ENCODE measurements around the gene RPL13A. TPM values are rescaled to one million over a fixed set of nuclear protein-coding genes. Genes with fewer than 3 reads are reported as not detected.
A peak's percentile ranks its signal among the peaks of the same experiment; 100 is the strongest.

Gene RPL13A
- total RNA-seq, 4 donors from 2014 or later = 1,269 to 3,399 (median 2,205) TPM

DNA sequence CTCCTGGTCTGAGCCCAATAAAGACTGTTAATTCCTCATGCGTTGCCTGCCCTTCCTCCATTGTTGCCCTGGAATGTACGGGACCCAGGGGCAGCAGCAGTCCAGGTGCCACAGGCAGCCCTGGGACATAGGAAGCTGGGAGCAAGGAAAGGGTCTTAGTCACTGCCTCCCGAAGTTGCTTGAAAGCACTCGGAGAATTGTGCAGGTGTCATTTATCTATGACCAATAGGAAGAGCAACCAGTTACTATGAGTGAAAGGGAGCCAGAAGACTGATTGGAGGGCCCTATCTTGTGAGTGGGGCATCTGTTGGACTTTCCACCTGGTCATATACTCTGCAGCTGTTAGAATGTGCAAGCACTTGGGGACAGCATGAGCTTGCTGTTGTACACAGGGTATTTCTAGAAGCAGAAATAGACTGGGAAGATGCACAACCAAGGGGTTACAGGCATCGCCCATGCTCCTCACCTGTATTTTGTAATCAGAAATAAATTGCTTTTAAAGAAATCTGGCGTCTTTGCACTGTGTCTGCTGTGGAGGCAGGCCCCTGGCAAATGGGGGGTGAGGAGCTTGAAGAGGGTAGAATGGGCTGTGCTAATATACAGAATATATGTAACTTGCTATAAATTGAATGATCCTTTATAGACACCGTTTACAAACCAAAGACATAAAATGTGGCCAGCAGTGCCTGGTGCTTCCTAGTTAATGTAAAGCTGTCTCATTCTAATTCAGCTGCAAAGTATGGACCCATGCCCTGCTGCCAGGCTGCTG, 4.6 kb downstream of the RPL13A start:
- no peak for TF ChIP-seq EP300 (IDR thresholded peaks at IDR 0.05)
- no peak for TF ChIP-seq POLR2AphosphoS5 (IDR thresholded peaks at IDR 0.05)
- no peak for TF ChIP-seq POLR2A (IDR thresholded peaks at IDR 0.05)
- TF ChIP-seq, protein P1, sequence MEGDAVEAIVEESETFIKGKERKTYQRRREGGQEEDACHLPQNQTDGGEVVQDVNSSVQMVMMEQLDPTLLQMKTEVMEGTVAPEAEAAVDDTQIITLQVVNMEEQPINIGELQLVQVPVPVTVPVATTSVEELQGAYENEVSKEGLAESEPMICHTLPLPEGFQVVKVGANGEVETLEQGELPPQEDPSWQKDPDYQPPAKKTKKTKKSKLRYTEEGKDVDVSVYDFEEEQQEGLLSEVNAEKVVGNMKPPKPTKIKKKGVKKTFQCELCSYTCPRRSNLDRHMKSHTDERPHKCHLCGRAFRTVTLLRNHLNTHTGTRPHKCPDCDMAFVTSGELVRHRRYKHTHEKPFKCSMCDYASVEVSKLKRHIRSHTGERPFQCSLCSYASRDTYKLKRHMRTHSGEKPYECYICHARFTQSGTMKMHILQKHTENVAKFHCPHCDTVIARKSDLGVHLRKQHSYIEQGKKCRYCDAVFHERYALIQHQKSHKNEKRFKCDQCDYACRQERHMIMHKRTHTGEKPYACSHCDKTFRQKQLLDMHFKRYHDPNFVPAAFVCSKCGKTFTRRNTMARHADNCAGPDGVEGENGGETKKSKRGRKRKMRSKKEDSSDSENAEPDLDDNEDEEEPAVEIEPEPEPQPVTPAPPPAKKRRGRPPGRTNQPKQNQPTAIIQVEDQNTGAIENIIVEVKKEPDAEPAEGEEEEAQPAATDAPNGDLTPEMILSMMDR (IDR thresholded peaks at IDR 0.05) = no peak
- no peak overlapping the region for H3K27ac ChIP-seq
- 24 to 63% methylated on average over 2 to 6 of the region's 7 CpGs for WGBS, 2 donors (ENCODE audit: low coverage in 1 of 2)
- peaks cover 7 to 44% (median 20%) of the 10 kb centered on the region in 3 donors for H3K4me1 ChIP-seq
- no peaks in the 10 kb centered on the region for H3K9me3 ChIP-seq
- no peak overlapping the region for H3K4me3 ChIP-seq
- no peaks in the 10 kb centered on the region for H3K27me3 ChIP-seq
- H3K36me3 ChIP-seq = peaks cover 7 to 50% of the 10 kb centered on the region in 2 donors
- no peak for ATAC-seq

DNA sequence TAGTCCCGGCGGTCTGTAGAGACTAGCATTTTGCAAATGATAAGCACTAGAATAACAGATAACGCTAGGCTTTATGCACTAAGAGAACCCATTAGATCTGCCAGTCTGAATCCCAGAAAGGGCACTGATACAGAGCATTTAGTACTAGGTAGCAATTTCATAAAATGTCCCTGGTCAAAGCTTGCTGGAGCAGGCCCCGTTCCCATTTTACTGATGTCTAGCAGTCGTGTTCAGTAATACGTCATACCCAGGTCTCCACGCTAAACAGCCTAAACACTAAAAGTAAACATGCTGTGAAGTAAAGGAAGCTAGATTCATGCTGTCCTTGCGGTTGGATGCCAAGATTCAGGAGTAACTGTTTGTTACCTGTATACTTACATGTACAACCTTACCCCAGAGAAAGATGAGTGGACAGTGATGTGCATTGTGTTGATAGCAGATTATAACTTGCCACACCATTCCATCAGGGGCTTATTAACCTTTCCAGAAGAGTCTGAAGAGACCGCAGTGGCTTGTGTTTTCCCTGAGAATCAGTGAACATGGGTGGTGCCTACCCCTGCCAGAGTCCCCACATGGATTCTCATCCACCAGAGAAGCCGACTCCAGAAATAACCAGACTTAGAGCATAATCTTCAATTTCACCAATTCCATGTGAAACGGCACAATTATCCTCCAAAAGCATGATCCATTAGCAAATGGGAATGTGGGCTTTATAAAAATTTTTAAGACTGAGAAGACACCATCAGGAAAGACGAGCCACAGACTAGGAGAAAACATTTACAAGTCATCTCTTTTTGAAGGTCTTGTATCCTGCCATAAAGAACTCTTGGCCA, 5.4 kb downstream of the RPL13A start:
- no peak overlapping the region for H3K4me3 ChIP-seq
- no peak for ATAC-seq
- WGBS, 2 donors (ENCODE audit: low coverage in 1 of 2) = 48 to 72% methylated on average over 7 to 11 of the region's 12 CpGs
- H3K36me3 ChIP-seq = peaks cover 7 to 58% of the 10 kb centered on the region in 2 donors
- peaks cover 14 to 51% (median 27%) of the 10 kb centered on the region in 3 donors for H3K4me1 ChIP-seq
- TF ChIP-seq, protein P1 (IDR thresholded peaks at IDR 0.05) = no peak
- TF ChIP-seq POLR2AphosphoS5 (IDR thresholded peaks at IDR 0.05) = no peak
- no peak for TF ChIP-seq POLR2A (IDR thresholded peaks at IDR 0.05)
- TF ChIP-seq EP300 (IDR thresholded peaks at IDR 0.05) = no peak
- peak overlapping the region in 1 of 4 donors; percentile 35 for H3K27ac ChIP-seq
- no peaks in the 10 kb centered on the region for H3K27me3 ChIP-seq
- H3K9me3 ChIP-seq = no peaks in the 10 kb centered on the region

GRCh38 chr19:49496574-49497008, 9.2 kb downstream of the RPL13A start:
- peaks cover 8 to 57% (median 26%) of the 10 kb centered on the region in 3 donors for H3K4me1 ChIP-seq
- WGBS, 2 donors (ENCODE audit: low coverage in 1 of 2) = 0 to 1% methylated on average over 5 to 11 of the region's 11 CpGs
- no peak for ATAC-seq
- H3K27ac ChIP-seq = peak overlapping the region; percentile 79 to 96 (median 91)
- H3K9me3 ChIP-seq = no peaks in the 10 kb centered on the region
- no peaks in the 10 kb centered on the region for H3K27me3 ChIP-seq
- H3K4me3 ChIP-seq = peak overlapping the region; percentile 67 to 87
- TF ChIP-seq POLR2AphosphoS5 (IDR thresholded peaks at IDR 0.05) = no peak
- H3K36me3 ChIP-seq = peaks cover 0 to 53% of the 10 kb centered on the region in 2 donors

- H3K36me3 ChIP-seq = peaks cover 0 to 47% of the 10 kb centered on the region in 2 donors
- H3K27ac ChIP-seq = peak overlapping the region; percentile 79 to 96 (median 91)
- no peak for ATAC-seq
- peaks cover 8 to 58% (median 26%) of the 10 kb centered on the region in 3 donors for H3K4me1 ChIP-seq
- peak overlapping the region; percentile 67 to 87 for H3K4me3 ChIP-seq
- TF ChIP-seq POLR2A (IDR thresholded peaks at IDR 0.05) = peak in 1 of 2 donors; percentile 24
- no peak for TF ChIP-seq POLR2AphosphoS5 (IDR thresholded peaks at IDR 0.05)
- WGBS, 2 donors (ENCODE audit: low coverage in 1 of 2) = 25 to 50% methylated on average over 7 to 11 of the region's 22 CpGs
- H3K9me3 ChIP-seq = no peaks in the 10 kb centered on the region
- no peaks in the 10 kb centered on the region for H3K27me3 ChIP-seq
Measured at GRCh38 chr19:49497047-49497788, 9.8 kb downstream of the RPL13A start.

- no peak for ATAC-seq
- Histone ChIP-seq H3K27ac (peak overlapping the region in 3 of 4 donors; percentile 90 to 96 (median 92)), H3K4me3 (peak overlapping the region in 1 of 2 donors; percentile 67), H3K27me3 (no peaks in the 10 kb centered on the region), H3K4me1 (peaks cover 8 to 58% (median 26%) of the 10 kb centered on the region in 3 donors), H3K9me3 (no peaks in the 10 kb centered on the region), H3K36me3 (peaks cover 0 to 42% of the 10 kb centered on the region in 2 donors)
- TF ChIP-seq POLR2AphosphoS5 (IDR thresholded peaks at IDR 0.05) = no peak
- TF ChIP-seq, protein P1 (IDR thresholded peaks at IDR 0.05) = no peak
- no peak for TF ChIP-seq EP300 (IDR thresholded peaks at IDR 0.05)
- no peak for TF ChIP-seq POLR2A (IDR thresholded peaks at IDR 0.05)
- WGBS, 2 donors (ENCODE audit: low coverage in 1 of 2) = 83 to 100% methylated on average over 2 to 8 of the region's 12 CpGs
Measured at GRCh38 chr19:49497789-49498103, 10.3 kb downstream of the RPL13A start.

Measured in gastroesophageal sphincter (tissue), 4 donors.